CD4-positive, alpha-beta T cell treated with Interleukin-4 for 4 hours (primary cell): Measurements from ENCODE around the gene RXFP4.
A peak's percentile ranks its signal among the peaks of the same experiment; 100 is the strongest.
"Not testable (repeated sequence)": the region's sequence is repeated elsewhere in the genome, so short reads cannot be mapped to it uniquely, and the experiment has no call there.

Experiments used
- DNase-seq: peaks from one replicate; pipeline ENCODE4 v3.0.0-alpha.2; 2020

Gene RXFP4

DNA sequence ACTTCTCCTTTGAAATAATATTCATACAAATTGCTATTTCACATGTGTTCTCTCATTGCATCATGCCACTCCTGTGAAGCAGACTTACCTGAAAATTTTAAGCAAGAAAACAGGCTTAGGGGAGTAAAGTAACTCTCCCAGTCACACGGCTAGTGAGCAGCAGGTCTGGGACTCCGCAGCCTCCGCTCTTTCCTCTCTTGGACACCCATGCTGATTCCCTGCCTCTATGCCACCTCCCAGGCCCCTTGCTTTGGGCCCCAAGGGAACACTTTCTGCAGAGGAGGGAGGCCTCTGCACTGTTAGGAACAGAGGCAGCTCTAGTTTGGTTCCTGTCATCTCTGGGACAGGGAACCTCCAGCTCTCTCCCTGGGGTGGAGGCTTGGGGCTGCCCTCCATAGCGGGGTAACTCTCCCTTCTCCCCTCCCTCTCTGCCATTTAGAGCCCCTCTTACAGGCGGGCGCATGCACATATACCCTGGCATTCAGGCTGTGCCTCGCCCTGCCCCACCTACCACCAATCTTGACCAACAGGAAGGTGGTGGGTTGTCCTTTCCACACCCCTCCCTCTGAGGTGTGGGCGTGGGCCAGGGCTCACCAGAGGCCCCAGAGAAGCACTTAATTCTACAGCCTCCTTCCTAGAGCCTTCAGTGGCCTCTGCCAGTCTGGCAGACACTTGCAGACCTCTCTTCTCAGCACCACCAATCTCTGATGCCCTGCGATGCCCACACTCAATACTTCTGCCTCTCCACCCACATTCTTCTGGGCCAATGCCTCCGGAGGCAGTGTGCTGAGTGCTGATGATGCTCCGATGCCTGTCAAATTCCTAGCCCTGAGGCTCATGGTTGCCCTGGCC, at the start of gene RXFP4:
TSS of gene RXFP4 (plus strand) at position 646 of the 852 bp plus-strand sequence. CDS start at position 718, 72 bp downstream.
- DNase-seq = no peak

DNA sequence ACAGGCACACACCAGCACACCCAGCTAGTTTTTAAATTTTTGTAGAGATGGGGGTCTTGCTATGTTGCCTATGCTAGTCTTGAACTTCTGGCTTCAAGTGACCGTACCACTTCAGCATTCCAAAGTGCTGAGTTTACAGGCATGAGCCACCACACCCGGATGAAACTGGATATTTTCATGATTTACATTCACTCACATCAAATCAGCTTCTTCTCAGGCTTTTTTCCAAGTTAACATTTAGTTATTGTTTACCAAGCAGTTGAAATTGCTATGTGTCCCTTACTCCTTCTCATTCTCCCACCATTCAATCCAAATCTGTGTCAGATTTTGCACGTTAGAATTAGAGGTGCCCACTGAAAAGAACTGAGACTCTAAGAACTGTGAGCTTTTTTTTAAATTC, 48.6 kb upstream of the RXFP4 start:
- no peak for DNase-seq

DNA sequence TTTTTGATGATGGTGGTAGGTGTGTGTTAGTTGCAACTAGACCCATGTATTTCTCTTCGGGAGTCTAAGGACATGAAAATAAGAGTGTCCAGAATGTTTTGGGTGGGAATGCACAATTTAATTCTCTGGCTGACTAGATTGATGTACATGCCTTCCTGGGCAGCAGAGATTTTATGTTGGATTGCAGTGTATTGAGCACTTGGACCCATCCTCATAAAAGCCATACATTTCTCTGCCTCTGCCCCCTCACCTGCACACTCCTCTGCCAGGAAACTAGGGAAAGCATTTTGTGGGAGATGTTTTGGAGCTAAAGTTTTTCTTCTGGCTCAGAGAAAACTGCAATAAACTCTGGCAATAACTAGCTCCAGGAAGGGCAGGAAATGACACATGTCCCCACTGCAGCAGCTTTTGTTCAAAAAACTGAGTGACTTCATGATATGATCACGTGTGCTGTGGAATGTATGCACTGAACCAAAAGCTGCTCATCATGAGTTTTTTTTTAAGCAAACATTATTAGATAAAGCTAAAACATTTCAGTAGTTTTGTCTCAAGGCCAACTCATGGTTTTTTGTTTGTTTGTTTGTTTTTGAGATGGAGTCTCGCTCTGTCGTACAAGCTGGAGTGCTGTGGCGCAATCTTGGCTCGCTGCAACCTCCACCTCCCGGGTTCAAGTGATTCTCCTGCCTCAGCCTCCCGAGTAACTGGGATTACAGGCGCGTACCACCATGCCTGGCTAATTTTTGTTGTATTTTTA, 47.9 kb upstream of the RXFP4 start:
- peak; percentile 34 for DNase-seq

DNA sequence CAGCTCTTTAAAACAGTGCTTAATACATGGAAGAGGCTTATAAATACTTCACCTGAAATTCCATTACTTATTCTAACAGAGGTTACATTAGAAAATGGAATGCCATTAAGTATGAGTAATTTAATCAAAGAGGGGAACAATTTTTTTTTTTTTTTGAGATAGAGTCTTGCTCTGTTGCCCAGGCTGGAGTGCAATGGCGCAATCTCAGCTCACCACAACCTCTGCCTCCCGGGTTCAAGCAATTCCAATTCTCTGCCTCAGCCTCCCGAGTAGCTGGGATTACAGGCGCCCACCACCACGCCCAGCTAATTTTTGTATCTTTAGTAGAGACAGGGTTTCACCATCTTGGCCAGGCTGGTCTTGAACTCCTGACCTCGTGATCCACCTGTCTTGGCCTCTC, 45.8 kb upstream of the RXFP4 start:
- DNase-seq = not testable (repeated sequence)

DNA sequence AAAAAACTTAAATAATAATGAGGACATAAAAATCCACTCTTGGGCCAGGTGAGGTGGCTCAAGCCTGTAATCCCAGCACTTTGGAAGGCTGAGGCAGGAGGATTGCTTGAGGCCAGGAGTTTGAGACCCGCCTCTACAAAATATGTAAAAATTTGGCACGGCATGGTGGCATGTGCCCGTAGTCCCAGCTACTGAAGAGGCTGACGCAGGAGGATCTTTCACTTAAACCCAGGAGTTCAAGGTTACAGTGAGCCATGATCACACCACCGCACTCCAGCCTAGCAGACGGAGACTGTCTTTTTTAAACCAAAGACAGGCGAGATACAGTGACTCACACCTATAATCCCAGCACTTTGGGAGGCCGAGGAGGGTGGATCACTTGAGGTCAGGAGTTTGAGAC, 45.0 kb upstream of the RXFP4 start:
- not testable (repeated sequence) for DNase-seq

DNA sequence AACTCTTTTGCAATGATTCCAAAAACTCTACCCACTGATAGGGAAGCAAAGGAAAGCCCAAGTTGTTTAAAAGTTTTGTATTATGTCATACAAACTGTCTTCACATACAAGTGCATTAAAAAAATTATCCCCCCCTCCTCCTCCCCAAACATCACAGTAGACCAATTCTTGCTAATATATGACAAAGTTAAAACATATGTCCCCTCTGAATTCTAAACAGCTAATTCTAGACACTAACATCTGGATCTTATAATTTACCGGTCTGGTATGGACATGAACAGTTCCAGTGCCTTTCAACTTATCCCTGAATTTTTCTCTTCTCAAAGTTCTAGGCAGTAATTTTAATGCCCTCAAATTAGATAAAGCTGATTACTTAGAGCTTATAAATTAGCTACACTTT, 43.7 kb upstream of the RXFP4 start:
- DNase-seq = no peak

DNA sequence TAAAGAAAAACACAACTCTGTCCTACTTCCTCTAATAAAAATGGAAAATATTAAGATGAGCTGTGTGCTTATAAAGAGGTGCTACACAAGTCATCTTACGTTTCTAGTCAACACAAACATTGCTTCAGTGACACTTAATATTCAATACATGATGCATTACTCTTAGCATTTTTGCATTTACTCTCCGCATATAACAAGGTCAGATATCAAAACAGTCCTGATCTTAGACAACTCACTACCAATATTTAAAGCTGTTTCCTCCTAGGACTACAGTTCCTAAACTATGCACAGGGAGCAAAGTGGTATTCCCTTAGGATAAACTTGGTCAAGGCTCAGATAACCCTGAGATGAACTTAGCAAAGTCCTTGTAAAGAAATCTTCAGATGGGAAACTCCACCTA, 42.5 kb upstream of the RXFP4 start:
- no peak for DNase-seq

GRCh38 chr1:155899683-155900082, 41.8 kb upstream of the RXFP4 start:
- no peak for DNase-seq

- DNase-seq = no peak
Observed at GRCh38 chr1:155900161-155900560, 41.3 kb upstream of the RXFP4 start.

DNA sequence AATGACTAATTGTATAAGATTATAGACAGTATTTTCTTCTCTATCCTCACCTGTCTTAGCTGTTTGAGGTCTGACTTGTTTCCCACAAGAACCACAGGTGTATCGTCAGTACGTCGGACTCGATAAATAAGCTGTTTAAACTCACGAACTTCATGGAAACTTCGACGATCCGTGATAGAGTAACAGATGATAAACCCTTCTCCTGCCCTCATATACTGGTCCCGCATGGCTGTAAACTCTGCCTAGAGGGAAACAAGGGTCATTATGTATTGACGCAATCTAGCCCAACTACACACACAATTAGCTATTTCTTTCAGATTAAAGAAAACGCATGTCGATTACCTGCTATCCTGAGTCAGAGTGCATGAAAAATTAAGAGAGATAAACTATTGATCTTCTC, 37.2 kb upstream of the RXFP4 start:
- DNase-seq = no peak

GRCh38 chr1:155909894-155910293, 31.5 kb upstream of the RXFP4 start:
- DNase-seq = no peak

GRCh38 chr1:155910621-155911121, 30.8 kb upstream of the RXFP4 start:
- DNase-seq = no peak

DNA sequence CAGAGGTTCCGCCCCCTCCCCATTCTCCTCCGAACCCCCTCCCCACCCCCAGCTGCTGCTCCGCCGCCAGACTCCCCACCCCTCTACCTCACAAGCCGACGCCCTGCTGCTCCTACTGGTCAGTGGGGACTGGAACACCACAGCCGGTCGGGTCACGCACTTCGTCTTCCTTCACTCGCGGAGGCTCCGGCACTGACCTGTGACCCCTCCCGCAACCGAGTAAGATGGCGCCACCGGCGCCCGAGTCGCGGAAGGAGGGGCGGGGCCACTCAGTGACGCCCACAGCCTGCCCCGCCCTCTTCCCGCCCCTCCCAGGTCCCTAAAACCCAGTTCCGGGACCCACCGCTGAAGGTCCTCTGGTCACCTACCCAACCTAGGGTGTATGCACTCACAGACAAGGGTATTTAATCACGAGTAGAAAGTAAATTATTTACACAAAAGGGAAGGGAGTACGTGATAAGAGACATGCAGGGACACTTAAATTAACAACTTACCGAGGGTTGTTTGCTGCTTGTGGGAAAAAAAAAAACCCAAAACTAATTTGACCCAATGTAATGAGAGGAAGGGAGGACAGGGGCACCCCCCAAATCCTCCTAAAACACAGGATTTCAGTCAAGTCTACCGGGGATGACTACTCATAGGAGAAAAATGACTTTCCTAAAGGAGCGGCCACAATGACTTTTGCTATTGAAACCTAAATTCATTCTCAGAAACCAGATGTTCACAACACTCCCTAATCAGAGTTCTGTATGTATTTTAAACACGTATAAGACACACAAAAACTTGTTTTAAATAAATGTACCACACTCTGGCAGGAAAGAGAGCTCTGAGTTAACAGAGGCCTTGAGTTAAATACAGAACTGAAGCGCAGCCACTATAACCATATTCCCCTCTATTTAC, 30.0 kb upstream of the RXFP4 start, which contains the start of gene RIT1:
TSS of gene RIT1 (minus strand) at position 194 of the 900 bp plus-strand sequence. CDS start 588 bp downstream, outside the sequence.
- DNase-seq = peak; percentile 81

- DNase-seq = no peak
Observed at GRCh38 chr1:155912056-155912536, 29.3 kb upstream of the RXFP4 start.

GRCh38 chr1:155913969-155914757, 27.3 kb upstream of the RXFP4 start:
- DNase-seq = no peak

DNA sequence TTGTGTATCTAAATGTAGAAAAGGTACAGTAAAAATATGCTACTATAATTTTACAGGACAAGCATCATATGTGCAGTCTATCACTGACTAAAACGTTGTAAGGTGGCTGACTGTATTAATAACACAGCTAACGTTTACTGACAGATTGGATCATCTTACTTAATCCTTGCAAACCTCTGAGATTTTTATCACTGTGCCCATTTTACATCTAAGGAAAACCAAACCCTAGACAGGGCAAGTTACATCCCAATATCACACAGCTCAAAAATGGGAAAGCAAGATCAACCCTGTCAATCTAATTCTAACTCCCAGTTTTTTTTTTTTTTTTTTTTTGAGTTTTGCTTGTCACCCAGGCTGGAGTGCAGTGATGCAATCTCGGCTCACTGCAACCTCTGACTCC, 22.8 kb upstream of the RXFP4 start:
- DNase-seq = no peak

GRCh38 chr1:155919801-155920200, 21.6 kb upstream of the RXFP4 start:
- DNase-seq = no peak

GRCh38 chr1:155920717-155921116, 20.7 kb upstream of the RXFP4 start:
- DNase-seq = no peak

DNA sequence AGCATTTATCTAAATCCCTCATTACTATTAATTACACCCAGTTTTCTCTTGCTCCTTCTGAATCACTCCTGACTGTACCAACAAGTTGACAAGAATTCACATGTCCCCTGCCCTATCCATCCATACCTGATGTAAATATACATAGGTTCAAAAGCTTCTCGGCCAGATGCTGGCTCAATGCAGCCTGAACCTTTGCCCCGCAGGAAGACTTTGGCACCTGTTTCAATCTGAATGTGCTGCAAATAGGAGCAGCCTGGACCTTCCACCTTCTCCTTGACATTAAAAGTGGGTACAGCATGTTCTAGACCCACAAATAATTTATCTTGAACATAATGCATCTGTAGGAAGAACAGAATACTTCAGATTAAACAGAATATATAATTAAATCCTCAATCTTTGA, 15.9 kb upstream of the RXFP4 start:
- DNase-seq = no peak

DNA sequence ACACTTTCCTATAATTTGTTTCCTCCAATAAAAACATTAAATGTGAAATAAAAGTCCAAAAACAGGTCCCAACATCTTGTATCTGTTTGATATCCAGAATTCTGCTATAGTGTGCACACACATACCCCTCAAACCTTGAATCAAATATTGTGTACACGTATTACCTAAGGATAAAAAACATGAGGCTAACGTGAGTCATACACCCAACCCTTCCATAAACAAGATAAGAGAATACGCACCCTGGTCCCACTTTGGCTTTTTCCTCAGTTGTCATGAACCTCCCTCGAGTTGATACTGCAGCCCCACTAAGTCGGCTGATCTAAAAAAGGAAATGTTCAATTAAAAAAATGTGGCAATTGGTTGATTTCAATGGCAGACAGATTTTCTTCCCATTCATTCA, 12.4 kb upstream of the RXFP4 start:
- no peak for DNase-seq

- not testable (repeated sequence) for DNase-seq
Observed at GRCh38 chr1:155930725-155931124, 10.7 kb upstream of the RXFP4 start.
